ENCODE results near the gene PPP1R27. TPM values are rescaled to one million over a fixed set of nuclear protein-coding genes. Genes with fewer than 3 reads are reported as not detected.

The PPP1R27 gene
- total RNA-seq, 2 experiments from 2014 or later: not detected

GRCh38 chr17:81839301-81839700 is 4.5 kb upstream of the PPP1R27 start:
- Mint-ChIP-seq H3K27me3 (no peaks in the 10 kb centered on the region), H3K36me3 (peaks cover 6% of the 10 kb centered on the region), H3K4me3 (no peak overlapping the region), H3K4me1 (no peaks in the 10 kb centered on the region), H3K9me3 (no peaks in the 10 kb centered on the region), H3K27ac (no peak overlapping the region)
- no peak for DNase-seq

- no peak overlapping the region for H3K4me3 Mint-ChIP-seq
- H3K36me3 Mint-ChIP-seq: peaks cover 6% of the 10 kb centered on the region
- no peak for DNase-seq
- H3K9me3 Mint-ChIP-seq: no peaks in the 10 kb centered on the region
- no peaks in the 10 kb centered on the region for H3K4me1 Mint-ChIP-seq
- H3K27ac Mint-ChIP-seq: no peak overlapping the region
- H3K27me3 Mint-ChIP-seq: no peaks in the 10 kb centered on the region
These were observed 4.0 kb upstream of the PPP1R27 start for GRCh38 chr17:81838753-81839255.

GRCh38 chr17:81837641-81838040 is 2.8 kb upstream of the PPP1R27 start:
- Mint-ChIP-seq H3K9me3 (no peaks in the 10 kb centered on the region), H3K4me1 (no peaks in the 10 kb centered on the region), H3K27ac (no peak overlapping the region), H3K4me3 (no peak overlapping the region), H3K27me3 (no peaks in the 10 kb centered on the region), H3K36me3 (no peaks in the 10 kb centered on the region)
- DNase-seq: no peak

GRCh38 chr17:81833921-81834830 is 674 bp downstream of the PPP1R27 start:
- Mint-ChIP-seq H3K4me3 (peak overlapping the region; percentile 87), H3K9me3 (no peaks in the 10 kb centered on the region), H3K27me3 (no peaks in the 10 kb centered on the region), H3K27ac (peak overlapping the region; percentile 89), H3K36me3 (no peaks in the 10 kb centered on the region), H3K4me1 (peaks cover 13% of the 10 kb centered on the region)
- no peak for DNase-seq

- H3K4me3 Mint-ChIP-seq: peak within 1 kb of the TSS; percentile 87
- no peaks in the 10 kb centered on the region for H3K36me3 Mint-ChIP-seq
- no peaks in the 10 kb centered on the region for H3K27me3 Mint-ChIP-seq
- peak; percentile 99 for DNase-seq
- H3K4me1 Mint-ChIP-seq: peaks cover 15% of the 10 kb centered on the region
- H3K27ac Mint-ChIP-seq: peak within 1 kb of the TSS; percentile 93
- no peaks in the 10 kb centered on the region for H3K9me3 Mint-ChIP-seq
These were observed 1.5 kb downstream of the PPP1R27 start, which contains the start of gene MCRIP1 for GRCh38 chr17:81833160-81833920. Gene MCRIP1 (minus strand): TSS chr17:81833291. CDS start chr17:81824506, 8,785 bp downstream.

GRCh38 chr17:81832608-81833159 is 2.2 kb downstream of the PPP1R27 start:
- Mint-ChIP-seq H3K36me3 (no peaks in the 10 kb centered on the region), H3K4me1 (peaks cover 15% of the 10 kb centered on the region), H3K4me3 (peak overlapping the region; percentile 85), H3K27ac (peak overlapping the region; percentile 93), H3K9me3 (no peaks in the 10 kb centered on the region), H3K27me3 (no peaks in the 10 kb centered on the region)
- DNase-seq: peak; percentile 66

- Mint-ChIP-seq H3K9me3 (no peaks in the 10 kb centered on the region), H3K27ac (peak overlapping the region; percentile 93), H3K4me1 (peaks cover 15% of the 10 kb centered on the region), H3K36me3 (no peaks in the 10 kb centered on the region), H3K27me3 (no peaks in the 10 kb centered on the region), H3K4me3 (peak overlapping the region; percentile 85)
- peak; percentile 60 for DNase-seq
These were observed 2.8 kb downstream of the PPP1R27 start for GRCh38 chr17:81831957-81832607.

GRCh38 chr17:81831563-81831956 is 3.3 kb downstream of the PPP1R27 start:
- DNase-seq: no peak
- Mint-ChIP-seq H3K4me3 (peak overlapping the region; percentile 85), H3K4me1 (peaks cover 15% of the 10 kb centered on the region), H3K27me3 (no peaks in the 10 kb centered on the region), H3K9me3 (no peaks in the 10 kb centered on the region), H3K36me3 (no peaks in the 10 kb centered on the region), H3K27ac (peak overlapping the region; percentile 93)

- Mint-ChIP-seq H3K36me3 (no peaks in the 10 kb centered on the region), H3K4me1 (peaks cover 15% of the 10 kb centered on the region), H3K4me3 (no peak overlapping the region), H3K9me3 (no peaks in the 10 kb centered on the region), H3K27me3 (no peaks in the 10 kb centered on the region), H3K27ac (no peak overlapping the region)
- no peak for DNase-seq
These were observed 5.0 kb downstream of the PPP1R27 start for GRCh38 chr17:81829858-81830257.

- H3K36me3 Mint-ChIP-seq: peaks cover under 1% of the 10 kb centered on the region
- no peaks in the 10 kb centered on the region for H3K9me3 Mint-ChIP-seq
- no peak overlapping the region for H3K4me3 Mint-ChIP-seq
- DNase-seq: no peak
- peaks cover 15% of the 10 kb centered on the region for H3K4me1 Mint-ChIP-seq
- no peaks in the 10 kb centered on the region for H3K27me3 Mint-ChIP-seq
- H3K27ac Mint-ChIP-seq: no peak overlapping the region
These were observed 6.2 kb downstream of the PPP1R27 start for GRCh38 chr17:81828656-81829055.

GRCh38 chr17:81825841-81826466 is 8.9 kb downstream of the PPP1R27 start:
- peaks cover 2% of the 10 kb centered on the region for H3K36me3 Mint-ChIP-seq
- H3K27me3 Mint-ChIP-seq: no peaks in the 10 kb centered on the region
- no peaks in the 10 kb centered on the region for H3K9me3 Mint-ChIP-seq
- H3K27ac Mint-ChIP-seq: no peak overlapping the region
- no peak for DNase-seq
- H3K4me1 Mint-ChIP-seq: peaks cover 5% of the 10 kb centered on the region
- no peak overlapping the region for H3K4me3 Mint-ChIP-seq

- H3K9me3 Mint-ChIP-seq: no peaks in the 10 kb centered on the region
- no peak overlapping the region for H3K27ac Mint-ChIP-seq
- H3K4me3 Mint-ChIP-seq: no peak overlapping the region
- no peak for DNase-seq
- H3K27me3 Mint-ChIP-seq: no peaks in the 10 kb centered on the region
- H3K36me3 Mint-ChIP-seq: peaks cover 2% of the 10 kb centered on the region
- peaks cover 3% of the 10 kb centered on the region for H3K4me1 Mint-ChIP-seq
These were observed 10.3 kb downstream of the PPP1R27 start for GRCh38 chr17:81824595-81824994.

- H3K9me3 Mint-ChIP-seq: no peaks in the 10 kb centered on the region
- H3K36me3 Mint-ChIP-seq: peaks cover 2% of the 10 kb centered on the region
- DNase-seq: no peak
- H3K27ac Mint-ChIP-seq: no peak overlapping the region
- no peaks in the 10 kb centered on the region for H3K27me3 Mint-ChIP-seq
- H3K4me3 Mint-ChIP-seq: no peak overlapping the region
- H3K4me1 Mint-ChIP-seq: peaks cover 3% of the 10 kb centered on the region
These were observed 10.9 kb downstream of the PPP1R27 start for GRCh38 chr17:81823820-81824550.

Measured in activated naive CD8-positive, alpha-beta T cell treated with anti-CD3 and anti-CD28 coated beads for 36 hours (primary cell).